HFFc6 (cell line): Measurements from ENCODE around the gene KCNQ1. TPM values are rescaled to one million over a fixed set of nuclear protein-coding genes. Genes with fewer than 3 reads are reported as not detected.

Experiments used
- DNase-seq: peaks from one replicate; pipeline ENCODE4 v3.0.0-alpha.2; 2018
- H3K27ac Mint-ChIP-seq: 2 replicates; pipeline ENCODE4 v1.8.0; 2020; ENCODE audit warnings: mild to moderate bottlenecking, mixed read lengths
- H3K27me3 Mint-ChIP-seq: 2 replicates; pipeline ENCODE4 v1.8.0; 2021; ENCODE audit warnings: mild to moderate bottlenecking, moderate library complexity, mixed read lengths; ENCODE audit not compliant: insufficient read depth
- H3K36me3 Mint-ChIP-seq: 2 replicates; pipeline ENCODE4 v1.8.0; 2021; ENCODE audit warnings: low read depth, mixed read lengths
- H3K4me1 Mint-ChIP-seq: 2 replicates; pipeline ENCODE4 v1.8.0; 2020; ENCODE audit warnings: low read depth, mixed read lengths
- H3K4me3 Mint-ChIP-seq: 2 replicates; pipeline ENCODE4 v1.8.0; 2020; ENCODE audit warnings: mild to moderate bottlenecking, moderate library complexity, mixed read lengths
- H3K9me3 Mint-ChIP-seq: 2 replicates; pipeline ENCODE4 v1.8.0; 2020; ENCODE audit warnings: mild to moderate bottlenecking, mixed read lengths
- CTCF ChIP-seq: fragments of 200-600 bp; sonication (generic); IDR thresholded peaks from 2 replicates; pipeline ENCODE4 v1.5.0; 2021; ENCODE audit warnings: antibody characterized with exemption, mild to moderate bottlenecking
- total RNA-seq, 6 experiments: library from RNA; stranded (reverse); fragmentation: NEBNext Ultra II Directional; extraction: Animal tissue kit (Norgen Biotek cat#: 25700); gene quantifications; 2 replicates in 1 of 6; 3 replicates in 5 of 6; pipeline ENCODE4 v1.2.3, GENCODE V29; 2021

The KCNQ1 gene
- total RNA-seq, 6 experiments from 2014 or later = not detected

GRCh38 chr11:2747248-2748027 is 302.6 kb downstream of the KCNQ1 start:
- Mint-ChIP-seq H3K27ac (no peak overlapping the region), H3K9me3 (no peaks in the 10 kb centered on the region), H3K36me3 (no peaks in the 10 kb centered on the region), H3K27me3 (peaks cover 36% of the 10 kb centered on the region), H3K4me3 (no peak overlapping the region), H3K4me1 (0 out of 2 replicates have a peak, but pooled peaks cover 3% of the 10 kb centered on the region)
- TF ChIP-seq CTCF = no peak
- DNase-seq = no peak

- no peak for DNase-seq
- TF ChIP-seq CTCF = no peak
- H3K9me3 Mint-ChIP-seq = no peaks in the 10 kb centered on the region
- H3K4me3 Mint-ChIP-seq = no peak overlapping the region
- no peak overlapping the region for H3K27ac Mint-ChIP-seq
- H3K4me1 Mint-ChIP-seq = 0 out of 2 replicates have a peak, but pooled peaks cover 5% of the 10 kb centered on the region
- H3K27me3 Mint-ChIP-seq = peaks cover 42% of the 10 kb centered on the region
- H3K36me3 Mint-ChIP-seq = no peaks in the 10 kb centered on the region
Measured at GRCh38 chr11:2748061-2748813, 303.4 kb downstream of the KCNQ1 start.

GRCh38 chr11:2748814-2749554 is 304.2 kb downstream of the KCNQ1 start:
- Mint-ChIP-seq H3K9me3 (no peaks in the 10 kb centered on the region; the same call in 1 of the 2 replicates), H3K4me3 (no peak overlapping the region), H3K27ac (no peak overlapping the region), H3K27me3 (peaks cover 49% of the 10 kb centered on the region), H3K36me3 (no peaks in the 10 kb centered on the region), H3K4me1 (0 out of 2 replicates have a peak, but pooled peaks cover 5% of the 10 kb centered on the region)
- DNase-seq = no peak
- TF ChIP-seq CTCF = no peak

- H3K9me3 Mint-ChIP-seq = no peaks in the 10 kb centered on the region; the same call in 1 of the 2 replicates
- H3K36me3 Mint-ChIP-seq = no peaks in the 10 kb centered on the region
- peaks cover 55% of the 10 kb centered on the region for H3K27me3 Mint-ChIP-seq
- 0 out of 2 replicates have a peak, but pooled peaks cover 5% of the 10 kb centered on the region for H3K4me1 Mint-ChIP-seq
- no peak overlapping the region for H3K4me3 Mint-ChIP-seq
- no peak overlapping the region for H3K27ac Mint-ChIP-seq
- no peak for TF ChIP-seq CTCF
- no peak for DNase-seq
Measured at GRCh38 chr11:2750101-2750681, 305.4 kb downstream of the KCNQ1 start.
